ENCODE data around the gene OSMR. TPM values are rescaled to one million over a fixed set of nuclear protein-coding genes. Genes with fewer than 3 reads are reported as not detected.

The OSMR gene
- total and polyA plus RNA-seq, 9 of the 15 experiments (the other 6 are each of a cell fraction or from before 2014, with no cell fraction given): 0.18 to 1.7 (median 0.94) TPM

Other genes with a start within 250 kb of the OSMR start
- gene RICTOR, start 228.4 kb downstream of the OSMR start, total RNA-seq (2014; rRNA removed): 18.1 and 22.6 TPM in 2 replicates
- 37.6 and 47.4 TPM in 2 replicates for gene RICTOR, start 228.4 kb downstream of the OSMR start, total RNA-seq (2014; rRNA removed; fragmentation: Illumina TruSeq; extraction: Trizol)
- 32.3 and 35.2 TPM in 2 replicates for gene RICTOR, start 228.4 kb downstream of the OSMR start, total RNA-seq (2015; rRNA removed; fragmentation: Illumina TruSeq; extraction: Trizol)
- 41.0 and 43.2 TPM in 2 replicates for gene RICTOR, start 228.4 kb downstream of the OSMR start, total RNA-seq (2021)
- 31.7 and 46.6 TPM in 2 replicates for gene RICTOR, start 228.4 kb downstream of the OSMR start, polyA plus RNA-seq (2011; rRNA removed)
- gene RICTOR, start 228.4 kb downstream of the OSMR start, polyA plus RNA-seq (2014; fragmentation: Illumina TruSeq; extraction: Trizol): 18.8 and 19.7 TPM in 2 replicates
- 10 to 100 TPM; 13.9 to 15.9 TPM for gene RICTOR, start 228.4 kb downstream of the OSMR start, polyA plus RNA-seq (2014; fragmentation: Nextera tagmentation; extraction: Ambion mirVana)
- 14.2 and 17.0 TPM in 2 replicates for gene RICTOR, start 228.4 kb downstream of the OSMR start, polyA plus RNA-seq (2014; rRNA removed)